HG02678 (cell line): ENCODE data around the gene DDAH2.

Experiments
- ATAC-seq: cut with Tn5 transposase; IDR thresholded peaks from one replicate; pipeline ENCODE4 v1.9.1; 2021; ENCODE audit warnings: mild to moderate bottlenecking, moderate library complexity; ENCODE audit not compliant: unreplicated experiment

The DDAH2 gene

DNA sequence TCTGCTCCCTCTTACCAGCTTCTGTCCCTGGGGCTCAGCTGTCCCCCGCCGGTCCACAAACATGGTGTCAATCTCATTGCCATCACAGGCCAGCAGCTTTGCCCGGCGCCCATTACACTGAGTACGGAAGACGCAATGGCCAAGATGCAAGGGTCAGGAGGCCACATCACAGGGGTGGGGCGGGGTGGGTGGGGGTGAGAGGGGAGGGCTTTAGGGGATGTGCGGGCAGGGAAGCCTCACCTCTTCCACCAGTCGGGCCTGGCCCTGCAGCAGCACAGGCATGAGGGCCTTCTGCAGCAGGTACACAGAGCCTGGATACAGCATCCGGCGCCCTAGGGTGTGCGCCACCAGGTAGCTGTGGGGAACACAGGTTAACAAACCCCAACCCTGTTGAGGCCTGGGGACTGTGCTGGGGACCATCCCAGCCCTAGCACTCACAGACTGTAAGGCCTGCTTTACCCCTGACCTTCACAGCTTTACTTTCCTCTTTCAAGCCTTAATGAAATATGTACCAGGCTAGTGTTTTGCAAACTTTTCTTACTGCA lies 37.5 kb downstream of the DDAH2 start:
- no peak for ATAC-seq

DNA sequence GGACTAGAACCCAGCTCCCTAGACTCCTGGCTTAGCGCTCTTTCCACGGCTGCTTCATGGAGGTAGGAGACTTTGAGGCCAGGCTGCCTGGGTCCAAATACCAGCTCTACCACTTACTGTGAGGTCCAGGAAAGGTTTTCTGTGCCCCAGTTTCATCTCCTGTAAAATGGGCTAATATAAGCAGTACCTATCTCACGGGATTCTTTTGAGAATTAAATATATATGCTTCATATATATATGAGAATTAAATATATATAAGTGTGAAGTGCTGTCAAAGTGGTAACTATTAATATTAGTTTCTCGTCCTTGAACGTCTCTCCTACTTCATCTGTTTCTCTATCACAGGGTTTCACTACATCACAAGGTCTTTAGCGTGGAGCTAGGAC lies 38.0 kb downstream of the DDAH2 start:
- ATAC-seq = no peak

DNA sequence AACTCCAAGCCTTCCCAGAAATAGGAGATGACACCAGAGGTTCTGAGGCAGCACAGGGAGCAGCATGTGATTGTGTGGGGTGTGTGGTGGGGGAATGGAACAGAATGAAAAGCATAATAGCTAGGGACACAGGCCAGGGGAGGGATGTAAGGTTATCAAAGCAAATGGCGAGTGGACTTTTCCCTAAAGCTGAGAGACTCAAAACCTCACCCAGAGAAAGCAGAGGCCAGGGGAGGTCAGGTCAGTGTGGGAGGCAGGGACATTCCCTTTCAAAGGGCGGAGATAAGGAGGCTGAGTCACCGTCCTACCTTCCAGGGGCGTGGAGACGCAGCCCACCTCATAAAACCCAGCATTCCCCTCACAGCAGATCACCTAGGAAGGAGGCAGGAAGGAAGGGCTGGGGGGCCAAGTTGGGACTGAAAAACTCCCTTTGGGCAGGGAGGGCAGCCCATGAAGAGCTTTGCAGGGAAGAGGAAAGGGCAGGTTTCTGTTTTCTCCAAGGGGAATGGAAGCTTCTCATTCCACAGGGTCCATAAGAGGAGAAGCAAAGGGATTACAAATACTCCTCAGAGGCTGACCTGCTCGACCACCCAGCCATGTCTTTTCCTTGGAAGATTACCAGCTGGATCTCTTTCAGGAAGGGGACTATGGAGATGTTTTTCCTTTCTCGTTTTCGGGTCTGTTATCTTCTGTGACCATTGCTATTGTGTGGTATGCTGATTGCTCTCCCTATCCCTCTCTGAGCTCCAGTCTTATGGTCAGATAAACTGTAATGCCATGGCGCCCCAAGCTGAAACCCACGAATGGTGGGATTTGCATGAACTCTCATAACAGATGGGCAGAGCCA lies 38.6 kb downstream of the DDAH2 start:
- ATAC-seq = no peak

DNA sequence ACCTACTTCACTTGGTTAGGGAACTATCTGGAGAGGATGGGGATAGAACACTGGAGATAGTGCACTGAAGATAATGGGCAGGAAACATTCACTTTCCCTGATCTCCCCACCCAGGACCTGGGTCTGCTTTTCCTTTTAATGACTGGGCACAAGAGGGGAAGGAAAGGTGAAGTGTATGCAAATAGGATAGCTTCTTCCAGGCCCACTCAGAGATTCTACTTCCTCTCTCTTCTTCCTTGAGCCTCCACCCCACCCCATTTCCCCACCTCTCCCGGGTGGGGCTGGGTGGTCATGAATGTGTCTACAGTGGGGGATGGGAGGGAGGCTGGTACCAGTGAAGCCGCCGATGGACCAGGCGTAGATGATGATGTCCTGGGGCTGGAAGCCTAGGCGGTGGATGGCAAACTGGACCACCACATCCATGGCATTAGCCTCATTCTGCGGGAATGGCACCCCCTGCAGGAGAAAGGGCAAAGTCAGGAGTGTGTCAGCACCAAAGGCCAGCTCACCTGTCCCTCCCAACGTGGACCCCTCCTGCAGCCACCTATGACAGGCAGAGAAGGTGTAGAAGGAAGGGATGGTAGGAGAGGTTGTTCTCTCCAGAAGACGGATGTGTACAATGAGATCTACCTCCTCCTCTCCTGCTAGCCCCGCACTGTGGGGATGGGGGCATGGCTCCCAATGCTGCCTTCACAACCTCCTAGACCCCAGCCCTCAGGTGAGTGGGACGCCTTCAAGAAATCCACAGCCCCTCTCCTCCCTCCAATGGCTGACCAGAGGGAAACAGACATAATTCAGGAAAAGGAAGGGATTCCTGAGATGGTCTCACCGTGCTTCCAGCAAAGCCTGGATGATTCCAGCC lies 39.6 kb downstream of the DDAH2 start:
- ATAC-seq = no peak

DNA sequence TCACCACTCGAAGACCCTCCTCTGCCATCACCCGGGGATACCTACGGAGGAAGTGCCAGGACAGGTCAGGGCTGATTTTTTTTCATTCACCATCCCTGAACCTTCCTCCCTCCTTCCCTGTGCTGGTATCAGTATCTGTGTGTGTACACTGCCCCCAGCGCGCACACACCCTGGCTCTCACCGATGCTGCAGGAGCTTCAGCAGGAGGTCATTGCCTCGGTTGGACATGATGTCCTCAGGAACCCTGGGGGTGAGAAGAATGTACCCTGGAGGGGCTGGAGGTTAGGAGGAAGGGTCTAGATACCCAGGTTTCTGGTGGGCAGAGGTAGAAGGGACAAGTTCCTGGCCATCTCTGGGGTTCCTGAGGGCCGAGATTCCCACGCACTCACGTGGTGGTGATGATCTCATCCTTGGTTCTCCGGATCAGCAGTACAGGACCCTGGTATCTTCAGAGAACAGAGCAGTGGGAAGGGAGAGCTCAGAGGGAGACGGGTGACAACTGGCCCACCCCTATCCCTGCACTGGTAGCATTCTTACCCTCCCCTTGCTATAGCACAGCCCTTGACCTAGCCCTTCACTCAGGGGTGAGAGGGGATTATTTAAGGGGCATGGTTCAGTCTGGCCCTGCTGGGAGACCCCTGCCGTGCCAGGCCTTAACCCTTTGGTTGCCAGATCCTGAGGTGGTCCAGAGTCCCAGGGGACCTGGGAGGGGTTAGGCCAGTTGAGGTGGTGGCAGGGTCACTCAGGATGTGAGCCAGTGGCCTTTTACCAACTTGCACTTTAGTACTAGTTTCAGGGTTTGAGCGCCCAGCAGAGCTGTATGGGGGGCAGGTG lies 41.0 kb downstream of the DDAH2 start:
- no peak for ATAC-seq

DNA sequence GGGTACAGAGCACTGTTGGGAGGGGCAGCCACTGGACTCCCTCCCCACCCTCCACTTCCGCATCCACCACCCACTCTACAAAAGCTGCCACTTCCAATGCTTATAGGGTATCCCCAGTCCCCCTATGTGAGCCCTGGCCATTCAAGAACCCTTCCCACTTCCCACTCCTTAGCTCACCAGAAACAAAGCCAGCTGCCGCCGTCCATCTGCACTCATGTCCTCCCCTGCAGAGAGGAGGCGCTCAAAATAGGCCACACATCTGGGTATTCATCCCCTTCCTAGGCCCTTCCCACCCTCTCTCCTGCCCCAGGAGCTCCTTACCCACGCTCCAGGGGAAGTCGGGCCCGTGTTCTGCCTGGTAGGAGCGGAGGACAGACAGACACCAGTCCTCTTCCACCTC lies 41.8 kb downstream of the DDAH2 start:
- ATAC-seq = no peak

DNA sequence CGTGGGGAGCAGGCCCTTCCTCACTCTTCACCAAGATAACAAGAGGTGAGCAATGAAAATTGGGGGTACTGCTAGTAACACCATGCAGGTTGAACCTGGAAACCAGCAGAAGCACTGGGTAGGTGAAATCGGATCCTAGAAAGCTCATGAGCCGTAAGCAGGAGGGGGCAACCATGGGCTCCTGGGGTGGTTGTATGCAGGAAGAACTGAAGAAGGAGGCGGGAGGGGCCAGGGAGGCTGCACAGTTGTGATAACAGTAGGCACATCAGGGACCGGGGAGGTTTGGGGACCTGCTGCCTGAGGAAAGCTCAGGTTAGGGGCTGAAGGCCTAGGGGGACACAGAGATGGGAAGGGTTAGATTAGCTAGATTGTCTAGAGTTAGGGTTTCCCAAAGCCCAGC lies 42.6 kb downstream of the DDAH2 start:
- ATAC-seq = no peak

DNA sequence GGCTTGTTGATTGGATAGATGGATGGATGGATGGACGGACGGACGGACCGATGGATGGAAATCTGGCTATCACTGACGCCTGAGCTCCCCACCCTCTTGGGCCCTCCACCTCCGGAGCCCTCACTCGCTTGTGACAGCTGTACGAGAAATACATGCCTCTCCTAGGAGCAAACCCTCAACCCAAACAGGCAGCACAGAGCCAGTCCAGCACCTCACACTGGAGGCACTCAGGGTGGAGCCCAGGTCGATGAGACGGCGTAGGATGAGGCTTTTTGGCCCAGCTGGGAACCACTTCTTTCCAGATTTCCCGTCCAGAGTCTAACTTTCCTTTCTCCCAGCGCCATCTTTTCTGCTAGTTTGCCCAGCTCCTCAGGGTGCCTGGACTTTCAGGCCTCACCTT lies 45.5 kb downstream of the DDAH2 start:
- ATAC-seq = no peak

DNA sequence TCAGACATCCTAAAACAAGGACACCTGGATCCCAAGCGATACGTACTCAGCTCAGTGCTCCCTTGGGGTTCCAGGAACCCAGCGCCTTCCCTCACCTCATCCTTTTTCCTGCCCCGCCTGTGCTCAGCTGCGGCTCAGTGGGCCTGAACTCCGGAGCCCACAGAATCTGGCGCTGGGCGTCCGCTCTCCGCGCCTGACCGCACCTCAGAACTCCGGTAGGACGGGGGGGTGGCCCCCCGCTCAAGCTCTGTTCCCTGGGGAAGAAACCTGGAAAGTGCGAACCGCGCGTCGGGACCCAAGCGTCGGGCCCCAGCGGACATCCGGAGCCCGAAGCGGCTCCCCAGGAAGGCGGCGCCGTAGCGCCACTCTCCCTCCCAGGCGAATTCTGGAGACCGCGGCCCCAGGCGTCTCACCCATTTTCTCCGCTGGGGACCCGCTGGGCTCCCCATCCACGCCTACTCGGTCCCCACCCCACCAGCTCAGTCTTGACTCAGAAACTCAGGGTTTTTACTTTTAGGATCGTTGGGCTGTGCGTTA lies 47.9 kb downstream of the DDAH2 start:
- ATAC-seq = no peak

DNA sequence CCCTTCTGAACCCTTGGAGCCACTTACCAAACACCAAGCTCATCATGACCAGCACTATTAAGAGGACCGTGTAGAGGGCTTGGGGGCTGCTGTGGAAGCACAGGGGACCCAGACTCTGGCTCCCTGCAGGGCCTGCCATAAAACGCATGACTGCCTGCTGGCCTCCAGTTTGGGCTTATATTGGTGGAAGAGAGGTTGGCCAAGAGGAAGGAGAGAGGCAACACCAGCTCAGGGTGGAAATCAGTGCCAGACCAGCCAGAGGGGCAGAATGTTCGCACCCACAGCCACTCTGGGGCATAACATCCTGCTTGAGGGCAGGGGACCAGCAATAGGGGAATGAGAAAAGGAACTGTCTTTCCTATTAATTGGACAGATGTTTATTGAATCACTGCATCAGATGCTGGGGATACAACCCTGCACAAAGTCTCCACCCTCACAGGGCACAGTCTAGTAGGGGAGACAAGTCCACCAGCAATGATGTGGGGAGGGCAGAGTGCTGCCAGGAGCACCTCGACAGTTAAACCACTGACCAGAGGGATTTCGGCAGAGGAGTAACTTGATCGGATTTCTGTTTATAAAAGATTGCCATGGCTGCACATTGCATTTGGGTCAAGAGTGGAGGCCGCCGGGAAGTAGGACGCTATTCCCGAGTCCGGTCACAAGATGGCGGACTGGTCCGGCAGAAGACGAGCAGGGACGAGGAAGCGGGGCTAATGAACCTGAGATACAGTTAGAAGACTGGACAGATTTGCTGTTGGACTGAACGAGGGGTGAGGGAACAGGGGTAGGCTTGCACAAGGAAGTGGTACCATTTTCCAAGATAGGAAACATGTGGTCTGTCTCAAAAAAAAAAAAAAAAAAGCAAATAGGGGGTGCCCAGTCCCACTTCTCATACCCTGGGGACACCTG lies 48.6 kb downstream of the DDAH2 start, which contains the start of gene LY6G5C:
TSS of gene LY6G5C (minus strand) at position 842 of the 909 bp plus-strand sequence. CDS start at position 148, 694 bp downstream.
- no peak for ATAC-seq

DNA sequence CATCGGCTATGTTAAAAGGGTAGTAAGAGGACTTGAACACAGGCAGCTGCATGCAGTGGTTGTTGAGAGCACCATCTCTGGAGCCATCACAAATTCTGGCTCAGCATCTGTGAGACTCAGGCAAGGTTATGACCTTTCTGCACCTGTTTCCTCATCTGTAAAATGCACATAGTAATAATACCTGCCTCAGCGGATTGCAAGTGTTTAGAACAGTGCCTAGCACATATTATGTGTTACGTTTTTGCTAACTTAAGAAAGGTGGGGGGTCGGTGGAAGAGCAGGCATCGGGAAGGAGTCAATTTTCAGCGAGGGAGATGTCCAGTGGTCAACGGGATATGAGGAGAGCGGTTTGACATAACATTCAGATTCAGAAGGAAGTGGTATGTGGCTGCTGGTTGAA lies 51.1 kb downstream of the DDAH2 start:
- no peak for ATAC-seq
